ENCODE results near the gene PRDX1. TPM values are rescaled to one million over a fixed set of nuclear protein-coding genes. Genes with fewer than 3 reads are reported as not detected.
"Not testable (repeated sequence)": the region's sequence is repeated elsewhere in the genome, so short reads cannot be mapped to it uniquely, and the experiment has no call there.

Gene PRDX1
- total and polyA plus RNA-seq, 2 experiments from 2014 or later = 474 to 775 TPM

DNA sequence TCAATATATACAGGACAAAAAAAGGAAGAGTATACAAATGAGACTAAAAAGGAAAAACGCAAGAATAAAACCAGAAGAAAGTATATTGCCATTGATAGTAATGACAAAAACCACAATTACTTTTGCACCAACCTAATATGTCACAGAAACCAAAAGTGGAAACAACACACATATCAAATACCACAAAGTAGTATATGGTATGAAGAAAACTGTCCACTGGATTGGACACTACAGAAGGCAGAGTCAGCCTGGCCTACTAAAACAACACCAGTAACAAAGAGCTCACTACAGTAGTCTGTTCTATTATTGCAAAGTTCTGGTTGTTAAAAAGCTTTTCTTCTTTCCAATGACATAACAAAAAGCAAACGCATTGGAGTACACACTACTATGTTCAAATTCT lies 48.4 kb downstream of the PRDX1 start:
- no peaks in the 10 kb centered on the region for H3K4me1 ChIP-seq (ENCODE audit: insufficient read depth)
- no peak overlapping the region for H3K27ac ChIP-seq
- H3K9me2 ChIP-seq (ENCODE audit: insufficient read depth) = no peaks in the 10 kb centered on the region
- H3K9ac ChIP-seq = no peak overlapping the region
- 58 to 61% methylated on average over 2 of the region's 2 CpGs for WGBS, 2 experiments (ENCODE audit: low coverage in 1 of 2, low lambda C conversion rate in 2 of 2, missing lambda C conversion rate in 2 of 2)
- H4K20me1 ChIP-seq (ENCODE audit: insufficient read depth) = no peaks in the 10 kb centered on the region
- H3K4me3 ChIP-seq = no peak overlapping the region
- H3K27me3 ChIP-seq (replicated peaks; ENCODE audit: insufficient read depth) = no peaks in the 10 kb centered on the region
- H3K4me2 ChIP-seq (ENCODE audit: unreplicated experiment) = no peak overlapping the region
- TF ChIP-seq EZH2 (IDR thresholded peaks at IDR 0.05; ENCODE audit: insufficient read depth, poor library complexity, severe bottlenecking) = no peak
- TF ChIP-seq EZH2phosphoT487 (IDR thresholded peaks at IDR 0.05; ENCODE audit: insufficient read depth, low read depth) = no peak
- no peak overlapping the region for H2AFZ ChIP-seq
- H3K9me3 ChIP-seq (ENCODE audit: low read depth) = no peaks in the 10 kb centered on the region
- no peaks in the 10 kb centered on the region for H3F3A ChIP-seq (ENCODE audit: insufficient read depth)
- no peaks in the 10 kb centered on the region for H3K79me2 ChIP-seq (ENCODE audit: insufficient read depth)
- in situ Hi-C loops (cut with MboI) = loop anchor here (10.0 kb wide), 1 partner anchor 449 kb away; no protein-coding TSS in a partner anchor
- no peak for DNase-seq
- no peaks in the 10 kb centered on the region for H3K36me3 ChIP-seq (ENCODE audit: low read depth)

DNA sequence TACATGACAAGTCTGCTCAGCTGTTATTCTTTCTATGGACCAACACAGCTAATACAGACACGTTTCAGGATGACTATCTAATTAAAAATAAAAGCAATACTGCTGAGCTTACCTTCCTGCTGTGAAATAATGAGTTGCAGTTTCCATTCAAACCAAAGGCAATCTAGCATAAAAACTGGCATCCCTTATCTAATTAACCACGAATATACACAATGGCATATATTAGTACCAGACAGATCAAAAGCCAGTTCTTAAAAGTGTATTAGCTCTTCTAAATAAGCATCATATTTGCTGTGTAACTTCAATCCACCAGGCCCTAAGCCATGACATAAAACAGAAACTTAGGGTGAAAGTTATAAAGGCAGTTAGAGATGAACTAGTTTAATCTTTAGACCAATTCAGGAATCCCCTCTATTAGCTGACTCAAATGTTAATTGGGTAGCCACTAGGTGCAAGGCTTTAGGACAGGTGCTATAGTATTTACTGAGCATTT lies 51.3 kb downstream of the PRDX1 start:
- no peaks in the 10 kb centered on the region for H4K20me1 ChIP-seq (ENCODE audit: insufficient read depth)
- no peaks in the 10 kb centered on the region for H3F3A ChIP-seq (ENCODE audit: insufficient read depth)
- no peaks in the 10 kb centered on the region for H3K27me3 ChIP-seq (replicated peaks; ENCODE audit: insufficient read depth)
- no peaks in the 10 kb centered on the region for H3K9me3 ChIP-seq (ENCODE audit: low read depth)
- in situ Hi-C loops (cut with MboI) = loop anchor here (10.0 kb wide), 1 partner anchor 446 kb away; no protein-coding TSS in a partner anchor
- no peaks in the 10 kb centered on the region for H3K79me2 ChIP-seq (ENCODE audit: insufficient read depth)
- no peaks in the 10 kb centered on the region for H3K4me1 ChIP-seq (ENCODE audit: insufficient read depth)
- H3K4me2 ChIP-seq (ENCODE audit: unreplicated experiment) = no peak overlapping the region
- DNase-seq = no peak
- TF ChIP-seq EZH2phosphoT487 (IDR thresholded peaks at IDR 0.05; ENCODE audit: insufficient read depth, low read depth) = no peak
- TF ChIP-seq EZH2 (IDR thresholded peaks at IDR 0.05; ENCODE audit: insufficient read depth, poor library complexity, severe bottlenecking) = no peak
- H2AFZ ChIP-seq = no peak overlapping the region
- 68 to 70% methylated on average over 2 of the region's 2 CpGs for WGBS, 2 experiments (ENCODE audit: low coverage in 1 of 2, low lambda C conversion rate in 2 of 2, missing lambda C conversion rate in 2 of 2)
- H3K9ac ChIP-seq = no peak overlapping the region
- no peaks in the 10 kb centered on the region for H3K36me3 ChIP-seq (ENCODE audit: low read depth)
- no peak overlapping the region for H3K4me3 ChIP-seq
- no peak overlapping the region for H3K27ac ChIP-seq
- H3K9me2 ChIP-seq (ENCODE audit: insufficient read depth) = no peaks in the 10 kb centered on the region

GRCh38 chr1:45467353-45467752 lies 54.3 kb downstream of the PRDX1 start:
- H2AFZ ChIP-seq; H4K20me1 ChIP-seq (ENCODE audit: insufficient read depth); H3K4me1 ChIP-seq (ENCODE audit: insufficient read depth); H3K27me3 ChIP-seq (replicated peaks; ENCODE audit: insufficient read depth); H3K79me2 ChIP-seq (ENCODE audit: insufficient read depth); H3K9me3 ChIP-seq (ENCODE audit: low read depth); in situ Hi-C loops (cut with MboI); DNase-seq; H3K4me2 ChIP-seq (ENCODE audit: unreplicated experiment); H3K36me3 ChIP-seq (ENCODE audit: low read depth); H3K9ac ChIP-seq; H3F3A ChIP-seq (ENCODE audit: insufficient read depth); H3K27ac ChIP-seq; H3K4me3 ChIP-seq; H3K9me2 ChIP-seq (ENCODE audit: insufficient read depth): not testable (repeated sequence)
- WGBS, 2 experiments (ENCODE audit: low coverage in 1 of 2, low lambda C conversion rate in 2 of 2, missing lambda C conversion rate in 2 of 2) = 94 to 95% methylated on average over 9 of the region's 9 CpGs

DNA sequence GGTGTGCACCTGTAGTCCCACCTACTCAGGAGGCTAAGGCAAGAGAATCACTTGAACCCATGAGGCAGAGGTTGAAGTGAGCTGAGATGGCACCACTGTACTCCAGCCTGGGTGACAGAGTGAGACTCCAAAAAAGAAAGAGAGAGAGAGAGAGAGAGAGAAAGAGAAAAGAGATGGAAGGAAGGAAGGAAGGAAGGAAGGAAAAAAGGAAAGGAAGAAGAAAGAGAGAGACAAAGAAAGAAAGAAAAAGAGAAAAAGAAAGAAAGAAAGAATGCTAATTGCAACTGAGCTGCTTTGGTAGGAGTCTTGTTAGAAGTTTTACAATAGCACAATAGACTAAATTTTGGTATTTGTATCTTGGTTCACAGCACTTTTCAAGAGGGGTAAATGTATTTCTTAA lies 56.4 kb downstream of the PRDX1 start:
- Histone ChIP-seq H3K4me1 (ENCODE audit: insufficient read depth) (no peaks in the 10 kb centered on the region), H3K27me3 (replicated peaks; ENCODE audit: insufficient read depth) (no peaks in the 10 kb centered on the region), H3K9me3 (ENCODE audit: low read depth) (no peaks in the 10 kb centered on the region), H3F3A (ENCODE audit: insufficient read depth) (no peaks in the 10 kb centered on the region), H2AFZ (no peak overlapping the region), H4K20me1 (ENCODE audit: insufficient read depth) (no peaks in the 10 kb centered on the region), H3K4me3 (no peak overlapping the region), H3K4me2 (ENCODE audit: unreplicated experiment) (no peak overlapping the region), H3K27ac (no peak overlapping the region), H3K9ac (no peak overlapping the region), H3K9me2 (ENCODE audit: insufficient read depth) (no peaks in the 10 kb centered on the region), H3K79me2 (ENCODE audit: insufficient read depth) (no peaks in the 10 kb centered on the region), H3K36me3 (ENCODE audit: low read depth) (no peaks in the 10 kb centered on the region)
- in situ Hi-C loops (cut with MboI) = no loop called here
- TF ChIP-seq EZH2 (IDR thresholded peaks at IDR 0.05; ENCODE audit: insufficient read depth, poor library complexity, severe bottlenecking) (no peak), EZH2phosphoT487 (IDR thresholded peaks at IDR 0.05; ENCODE audit: insufficient read depth, low read depth) (no peak)
- DNase-seq = no peak

Other genes starting within 250 kb of the PRDX1 start
- gene HPDL, start 195.0 kb downstream of the PRDX1 start, total RNA-seq (2014; rRNA removed; shearing (Covaris generic)) = 3.7 TPM in 2 replicates
- 1.2 and 1.4 TPM in 2 replicates for gene HPDL, start 195.0 kb downstream of the PRDX1 start, polyA plus RNA-seq (2016; fragmentation: Nextera tagmentation; extraction: Ambion mirVana)
- 10.4 and 15.3 TPM in 2 replicates for gene TOE1, start 181.7 kb downstream of the PRDX1 start, total RNA-seq (2014; rRNA removed; shearing (Covaris generic))
- gene TOE1, start 181.7 kb downstream of the PRDX1 start, polyA plus RNA-seq (2016; fragmentation: Nextera tagmentation; extraction: Ambion mirVana) = 8.2 and 8.4 TPM in 2 replicates
- gene MUTYH, start 181.4 kb downstream of the PRDX1 start, total RNA-seq (2014; rRNA removed; shearing (Covaris generic)) = 14.5 and 15.0 TPM in 2 replicates
- 10.0 and 10.6 TPM in 2 replicates for gene MUTYH, start 181.4 kb downstream of the PRDX1 start, polyA plus RNA-seq (2016; fragmentation: Nextera tagmentation; extraction: Ambion mirVana)
- gene TESK2, start 30.7 kb downstream of the PRDX1 start, total RNA-seq (2014; rRNA removed; shearing (Covaris generic)) = 1.1 and 1.3 TPM in 2 replicates
- gene TESK2, start 30.7 kb downstream of the PRDX1 start, polyA plus RNA-seq (2016; fragmentation: Nextera tagmentation; extraction: Ambion mirVana) = 1.5 and 1.8 TPM in 2 replicates
- gene CCDC163, start 21.8 kb downstream of the PRDX1 start, total RNA-seq (2014; rRNA removed; shearing (Covaris generic)) = 0.76 and 1.4 TPM in 2 replicates
- 1.8 TPM in 2 replicates for gene CCDC163, start 21.8 kb downstream of the PRDX1 start, polyA plus RNA-seq (2016; fragmentation: Nextera tagmentation; extraction: Ambion mirVana)
- 2.8 and 12.9 TPM in 2 replicates for gene MMACHC, start 21.6 kb downstream of the PRDX1 start, total RNA-seq (2014; rRNA removed; shearing (Covaris generic))
- 4.4 and 4.5 TPM in 2 replicates for gene MMACHC, start 21.6 kb downstream of the PRDX1 start, polyA plus RNA-seq (2016; fragmentation: Nextera tagmentation; extraction: Ambion mirVana)
- 76.3 and 86.9 TPM in 2 replicates for gene AKR1A1, start 28.9 kb upstream of the PRDX1 start, total RNA-seq (2014; rRNA removed; shearing (Covaris generic))
- gene AKR1A1, start 28.9 kb upstream of the PRDX1 start, polyA plus RNA-seq (2016; fragmentation: Nextera tagmentation; extraction: Ambion mirVana) = 106 and 108 TPM in 2 replicates
- gene NASP, start 62.2 kb upstream of the PRDX1 start, total RNA-seq (2014; rRNA removed; shearing (Covaris generic)) = 30.3 and 37.3 TPM in 2 replicates
- gene NASP, start 62.2 kb upstream of the PRDX1 start, polyA plus RNA-seq (2016; fragmentation: Nextera tagmentation; extraction: Ambion mirVana) = 38.2 and 39.1 TPM in 2 replicates
- 0.76 and 1.4 TPM in 2 replicates for gene CCDC17, start 102.2 kb upstream of the PRDX1 start, total RNA-seq (2014; rRNA removed; shearing (Covaris generic))
- 0.25 TPM in 1 of 2 replicates, not detected in the other for gene CCDC17, start 102.2 kb upstream of the PRDX1 start, polyA plus RNA-seq (2016; fragmentation: Nextera tagmentation; extraction: Ambion mirVana)
- gene GPBP1L1, start 164.6 kb upstream of the PRDX1 start, total RNA-seq (2014; rRNA removed; shearing (Covaris generic)) = 85.6 and 125 TPM in 2 replicates
- 60.9 and 69.3 TPM in 2 replicates for gene GPBP1L1, start 164.6 kb upstream of the PRDX1 start, polyA plus RNA-seq (2016; fragmentation: Nextera tagmentation; extraction: Ambion mirVana)
- 7.8 and 30.3 TPM in 2 replicates for gene TMEM69, start 166.3 kb upstream of the PRDX1 start, total RNA-seq (2014; rRNA removed; shearing (Covaris generic))
- gene TMEM69, start 166.3 kb upstream of the PRDX1 start, polyA plus RNA-seq (2016; fragmentation: Nextera tagmentation; extraction: Ambion mirVana) = 34.1 and 35.2 TPM in 2 replicates
- 12.4 and 17.0 TPM in 2 replicates for gene IPP, start 228.8 kb upstream of the PRDX1 start, total RNA-seq (2014; rRNA removed; shearing (Covaris generic))
- 19.3 and 20.6 TPM in 2 replicates for gene IPP, start 228.8 kb upstream of the PRDX1 start, polyA plus RNA-seq (2016; fragmentation: Nextera tagmentation; extraction: Ambion mirVana)

Measured in GM23248 (cell line).